Bronchial epithelial cell (primary cell): ENCODE results near the gene SFMBT2. TPM values are rescaled to one million over a fixed set of nuclear protein-coding genes. Genes with fewer than 3 reads are reported as not detected.

Source experiments
- DNase-seq: peaks from one replicate; pipeline ENCODE4 v3.0.0-alpha.2; 2010; ENCODE audit warnings: low read depth
- FAIRE-seq: peaks from 2 replicates; lab custom pipeline; 2011; peaks lifted over from hg19 to GRCh38; lab: Jason Lieb, UNC
- H3K27me3 ChIP-seq: 2 replicates; pipeline ENCODE4 v1.5.1; 2011; ENCODE audit warnings: low read length; ENCODE audit not compliant: control insufficient read depth, insufficient read depth
- H3K36me3 ChIP-seq: 2 replicates; pipeline ENCODE4 v1.5.1; 2011; ENCODE audit warnings: low read length; ENCODE audit not compliant: control insufficient read depth, insufficient read depth
- H3K4me3 ChIP-seq: 2 replicates; pipeline ENCODE4 v1.5.1; 2011; ENCODE audit warnings: mild to moderate bottlenecking, low read depth, low read length, control low read depth
- CTCF ChIP-seq: IDR thresholded peaks from 2 replicates; pipeline ENCODE4 v1.5.1; 2011; ENCODE audit warnings: mild to moderate bottlenecking, moderate library complexity, low read length, control low read depth, inconsistent platforms; ENCODE audit not compliant: insufficient read depth, severe bottlenecking
- total RNA-seq: library from RNA; depleted of rRNA; stranded (reverse); fragments of >200 nt; gene quantifications from 2 replicates; pipeline ENCODE4 v1.2.1, GENCODE V29; 2014

Gene SFMBT2
- total RNA-seq, 1 donor from 2014 or later, result under 0.01 TPM

- DNase-seq (no peak), FAIRE-seq (no peak)
- Histone ChIP-seq H3K4me3 (no peak overlapping the region), H3K27me3 (no peaks in the 10 kb centered on the region), H3K36me3 (no peaks in the 10 kb centered on the region)
- no peak for TF ChIP-seq CTCF
Measured at GRCh38 chr10:7291487-7292270, 119.2 kb downstream of the SFMBT2 start.

- Histone ChIP-seq H3K36me3 (no peaks in the 10 kb centered on the region), H3K4me3 (no peak overlapping the region), H3K27me3 (no peaks in the 10 kb centered on the region)
- FAIRE-seq, result no peak
- no peak for DNase-seq
- no peak for TF ChIP-seq CTCF
Measured at GRCh38 chr10:7288060-7288690, 122.7 kb downstream of the SFMBT2 start.

- Histone ChIP-seq H3K27me3 (no peaks in the 10 kb centered on the region), H3K36me3 (no peaks in the 10 kb centered on the region), H3K4me3 (no peak overlapping the region)
- FAIRE-seq (no peak), DNase-seq (no peak)
- no peak for TF ChIP-seq CTCF
Measured at GRCh38 chr10:7287377-7287776, 123.5 kb downstream of the SFMBT2 start.

GRCh38 chr10:7285522-7286322 lies 125.1 kb downstream of the SFMBT2 start:
- DNase-seq, result no peak
- Histone ChIP-seq H3K4me3 (no peak overlapping the region), H3K27me3 (no peaks in the 10 kb centered on the region), H3K36me3 (no peaks in the 10 kb centered on the region)
- no peak for FAIRE-seq
- no peak for TF ChIP-seq CTCF

- FAIRE-seq (no peak), DNase-seq (no peak)
- Histone ChIP-seq H3K4me3 (no peak overlapping the region), H3K27me3 (no peaks in the 10 kb centered on the region), H3K36me3 (no peaks in the 10 kb centered on the region)
- TF ChIP-seq CTCF, result no peak
Measured at GRCh38 chr10:7283246-7283645, 127.6 kb downstream of the SFMBT2 start.
